DMS 273 (cell line): ENCODE measurements around the gene PVALB.

ENCODE experiments used
- DNase-seq: peaks from one replicate; lab custom pipeline; 2025; ENCODE audit not compliant: unreplicated experiment; lab: John Stamatoyannopoulos, UW

Gene PVALB

DNA sequence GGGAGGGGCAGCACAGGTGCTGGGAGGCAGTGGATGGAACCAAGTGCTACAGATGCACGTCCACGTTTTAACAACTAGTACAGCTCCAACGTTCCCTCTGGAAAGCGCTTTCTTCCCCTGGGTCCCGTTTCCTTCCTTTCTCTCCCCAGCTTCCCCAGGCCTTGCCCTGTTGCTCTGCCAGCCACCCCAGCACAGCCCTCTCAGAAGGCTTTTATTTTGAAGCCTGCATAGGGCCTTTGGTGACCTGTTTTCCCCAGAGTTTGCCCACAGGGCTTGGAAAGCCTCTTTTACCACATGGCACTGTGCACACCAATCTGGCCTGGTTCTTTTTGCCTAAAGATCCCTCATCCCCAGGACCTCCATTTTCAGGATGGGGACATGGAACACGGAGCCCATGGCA lies 30.1 kb upstream of the PVALB start:
- DNase-seq, result no peak

DNA sequence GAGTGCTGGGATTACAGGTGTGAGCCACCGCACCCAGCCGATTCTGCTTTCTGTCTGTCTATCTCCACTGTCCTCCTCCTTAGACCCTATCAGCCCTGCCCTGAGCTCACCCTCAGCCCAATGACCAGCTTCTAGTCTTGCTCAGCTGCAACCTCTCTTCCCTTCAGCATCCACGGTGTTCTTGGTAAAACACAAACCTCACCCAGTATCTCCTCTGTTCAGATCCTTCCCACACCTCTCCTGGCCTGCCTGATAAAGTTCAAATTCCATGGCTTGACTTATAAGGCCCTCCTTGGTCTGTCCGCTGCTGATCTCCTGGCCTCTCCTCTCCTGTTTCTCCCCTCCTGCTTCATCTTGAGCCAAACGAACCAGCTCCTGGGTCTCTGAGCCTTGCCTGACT lies 29.4 kb upstream of the PVALB start:
- DNase-seq, result no peak

DNA sequence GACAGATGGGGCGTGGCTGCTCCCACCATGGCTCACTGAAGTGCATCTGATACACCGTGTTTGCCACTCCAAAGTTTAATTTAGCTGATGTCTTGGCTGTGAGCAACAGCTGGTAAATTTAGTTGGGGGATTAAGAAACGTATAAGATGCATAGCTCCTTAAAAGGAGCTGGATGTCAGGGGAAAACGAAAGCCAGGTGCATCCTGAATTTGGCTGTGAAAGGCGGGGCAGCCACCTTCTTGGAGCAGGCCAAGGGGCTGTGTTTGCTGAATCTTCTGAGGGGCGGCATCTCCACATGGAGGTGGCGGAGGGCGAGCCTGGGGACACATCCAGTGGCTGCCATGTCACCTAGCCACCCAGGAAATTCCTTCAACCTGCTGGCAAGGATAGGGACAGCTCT lies 23.3 kb upstream of the PVALB start:
- no peak for DNase-seq

DNA sequence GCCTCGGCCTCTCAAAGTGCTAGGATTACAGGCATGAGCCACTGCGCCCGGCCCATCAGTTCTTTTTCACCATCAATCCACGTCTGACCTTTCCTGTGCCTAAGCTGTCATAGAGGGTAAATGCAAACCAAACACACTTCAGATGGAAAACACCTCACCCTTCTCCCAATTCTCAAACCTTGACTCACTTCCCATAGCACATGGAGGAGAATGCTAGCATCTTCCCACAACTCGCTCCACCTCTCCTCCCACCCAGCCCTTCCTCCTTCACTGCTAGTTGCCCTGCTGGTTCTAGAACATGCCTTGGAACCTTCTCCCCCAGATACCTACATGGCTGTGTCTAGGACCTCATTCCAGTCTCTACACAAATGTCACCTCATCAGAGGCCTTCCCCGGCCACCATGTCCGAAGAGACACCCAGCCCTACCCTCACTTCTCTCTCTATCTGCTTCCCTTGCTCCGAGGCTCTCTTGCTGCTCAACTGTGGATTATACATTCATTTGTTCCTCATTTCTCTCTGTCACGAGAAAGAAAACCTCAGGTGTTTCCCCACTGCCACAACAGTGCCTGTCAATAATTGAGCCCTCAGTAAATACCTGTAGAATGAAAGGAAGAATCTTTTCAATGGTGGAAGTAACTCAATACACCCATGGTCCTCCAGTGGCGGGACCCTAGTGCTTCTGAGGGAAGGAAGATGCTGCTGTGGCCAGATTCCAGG lies 22.7 kb upstream of the PVALB start:
- DNase-seq, result no peak

GRCh38 chr22:36838119-36839030 lies 21.5 kb upstream of the PVALB start:
- DNase-seq, result no peak

DNA sequence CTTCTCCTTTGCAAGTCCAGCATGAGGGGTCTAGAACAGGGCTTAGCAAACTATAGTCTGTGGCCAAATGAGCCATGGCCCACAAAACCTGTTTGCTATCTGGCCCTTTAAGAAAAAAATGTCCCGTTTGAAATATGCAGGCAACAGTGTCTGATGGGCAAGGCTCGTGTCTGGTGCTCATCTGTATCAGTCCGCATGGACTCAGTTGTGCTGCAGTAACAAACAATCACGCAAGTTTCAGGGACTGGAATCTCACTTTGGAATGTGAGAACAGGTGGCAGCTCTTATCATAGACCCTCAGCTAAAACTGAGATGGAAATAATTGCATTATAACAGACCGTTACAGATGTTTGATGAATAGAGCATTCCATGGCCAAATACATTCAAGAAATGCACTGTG lies 19.1 kb upstream of the PVALB start:
- no peak for DNase-seq

DNA sequence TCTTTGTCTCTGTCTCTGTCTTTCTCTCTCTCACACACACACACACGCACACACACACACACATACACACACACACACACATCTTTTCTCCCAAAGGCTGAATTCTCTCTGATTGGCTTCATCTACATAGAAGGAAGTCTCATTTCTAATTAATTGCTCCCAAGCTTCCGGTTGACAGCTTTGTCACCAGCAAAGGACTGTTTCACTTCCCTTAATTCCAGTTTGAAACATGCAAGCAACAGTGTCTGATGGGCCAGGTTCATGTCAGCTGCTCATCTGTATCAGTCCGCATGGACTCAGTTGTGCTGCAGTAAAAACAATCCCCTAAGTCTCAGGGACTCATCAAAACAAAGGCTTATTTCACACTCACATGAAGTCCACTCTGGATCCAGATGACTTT lies 16.2 kb upstream of the PVALB start:
- no peak for DNase-seq

DNA sequence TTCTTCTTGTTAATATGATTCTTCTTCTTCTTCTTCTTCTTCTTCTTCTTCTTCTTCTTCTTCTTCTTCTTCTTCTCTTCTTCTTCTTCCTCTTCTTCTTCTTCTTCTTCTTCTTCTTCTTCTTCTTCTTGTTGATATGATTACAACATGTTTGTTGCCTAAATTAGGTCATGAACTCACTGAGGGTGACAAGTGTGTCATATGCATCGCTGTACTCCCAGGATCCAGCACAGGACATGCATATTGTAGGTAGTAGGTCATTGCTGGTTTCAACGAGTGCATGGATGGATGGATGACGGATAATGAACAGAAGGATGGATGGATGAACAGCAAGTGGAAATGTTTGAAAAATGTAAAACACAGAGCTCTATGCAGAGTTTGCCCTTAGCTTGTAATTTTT lies 14.9 kb upstream of the PVALB start:
- DNase-seq, result no peak

GRCh38 chr22:36831206-36831605 lies 14.4 kb upstream of the PVALB start:
- no peak for DNase-seq

DNA sequence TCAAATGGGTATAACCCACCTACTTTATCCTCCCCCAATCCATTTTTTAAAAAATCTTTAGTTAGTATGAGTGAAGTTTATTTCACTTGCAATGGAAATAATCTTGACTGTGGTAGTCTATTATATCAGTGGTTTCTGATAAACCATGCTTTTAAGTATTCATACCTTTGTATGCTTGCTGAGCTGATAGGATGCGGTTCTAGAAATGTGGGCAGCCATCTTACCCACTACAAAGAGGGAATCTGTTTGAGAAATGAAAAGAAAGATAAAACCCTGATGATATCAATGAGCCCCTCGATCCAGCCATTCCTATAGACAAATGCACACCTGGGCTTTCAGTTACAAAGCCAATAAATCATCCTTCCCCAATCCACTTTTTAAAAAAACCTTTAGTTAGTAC lies 13.8 kb upstream of the PVALB start:
- DNase-seq, result no peak

GRCh38 chr22:36829370-36830002 lies 12.7 kb upstream of the PVALB start:
- DNase-seq, result no peak

DNA sequence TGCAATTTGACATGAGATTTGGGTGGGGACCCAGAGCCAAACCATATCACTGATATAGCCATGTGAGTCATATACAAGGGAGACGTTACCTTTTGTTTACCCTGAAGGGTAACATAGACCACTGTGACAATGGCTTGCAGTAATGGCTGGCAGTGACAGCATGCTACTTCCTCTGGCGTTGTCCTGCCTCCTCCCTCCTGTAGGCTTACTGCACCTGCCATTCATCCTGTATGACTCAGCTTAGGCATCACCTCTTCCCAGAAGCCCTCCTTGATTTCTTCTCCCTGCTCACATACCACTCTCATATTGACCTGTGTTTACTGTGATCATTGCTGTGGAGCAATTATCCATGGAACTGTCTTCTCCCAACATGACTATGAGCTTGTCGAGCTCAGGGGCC lies 12.0 kb upstream of the PVALB start:
- no peak for DNase-seq

DNA sequence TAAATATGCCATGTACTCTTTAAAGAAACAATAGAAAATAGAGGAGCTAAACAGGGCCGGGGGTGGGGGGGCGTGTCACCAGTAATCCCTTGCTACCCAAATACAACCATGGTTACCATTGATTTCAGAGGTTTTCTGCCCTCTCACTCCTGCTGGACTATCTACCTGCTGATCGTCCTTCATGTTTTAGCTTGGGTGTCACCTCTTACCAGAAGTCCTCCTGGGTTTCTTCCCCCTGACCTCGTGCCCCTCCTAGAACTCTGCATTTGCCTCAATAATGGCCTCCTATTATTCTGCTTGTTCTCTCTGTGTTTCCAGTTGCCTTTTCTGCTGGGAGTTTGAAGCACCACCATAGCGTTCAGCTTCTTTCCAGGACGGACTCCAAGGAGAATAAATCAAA lies 9.4 kb upstream of the PVALB start:
- no peak for DNase-seq

GRCh38 chr22:36824655-36825054 lies 7.8 kb upstream of the PVALB start:
- DNase-seq, result no peak

DNA sequence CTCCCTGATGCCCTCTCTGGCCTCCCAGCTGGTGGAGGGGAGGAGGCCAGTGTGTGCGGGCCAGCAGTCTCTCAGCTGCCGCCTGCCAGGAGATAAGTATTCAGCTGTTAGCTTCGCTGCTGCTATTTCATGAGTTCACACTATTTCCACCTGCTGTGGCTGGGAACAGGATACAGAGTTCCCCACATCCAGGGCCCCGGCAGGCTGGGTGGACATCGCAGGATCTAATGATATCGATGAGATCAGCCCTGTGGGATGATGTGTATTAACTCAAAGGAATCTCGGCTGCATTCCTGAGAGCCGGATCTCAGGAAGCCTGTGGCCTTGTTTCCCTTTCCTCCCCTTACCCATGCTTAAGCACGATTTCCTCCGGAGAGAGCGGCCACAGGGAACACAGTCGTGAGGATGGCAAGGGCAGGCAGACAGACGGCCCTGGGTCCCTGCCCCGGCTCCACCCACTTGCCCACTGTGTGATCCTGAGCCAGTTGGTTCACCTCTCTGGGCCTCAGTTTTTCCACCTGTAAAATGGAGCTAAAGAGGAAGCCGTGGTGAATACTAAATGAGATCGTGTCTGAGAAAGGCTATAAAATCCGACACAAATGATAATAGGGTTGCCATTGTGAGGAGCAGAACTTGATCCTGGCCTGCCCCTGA lies 6.5 kb upstream of the PVALB start:
- no peak for DNase-seq

- no peak for DNase-seq
These were observed 5.7 kb upstream of the PVALB start for GRCh38 chr22:36822581-36822980.

GRCh38 chr22:36819112-36819511 lies 2.3 kb upstream of the PVALB start:
- DNase-seq, result no peak

DNA sequence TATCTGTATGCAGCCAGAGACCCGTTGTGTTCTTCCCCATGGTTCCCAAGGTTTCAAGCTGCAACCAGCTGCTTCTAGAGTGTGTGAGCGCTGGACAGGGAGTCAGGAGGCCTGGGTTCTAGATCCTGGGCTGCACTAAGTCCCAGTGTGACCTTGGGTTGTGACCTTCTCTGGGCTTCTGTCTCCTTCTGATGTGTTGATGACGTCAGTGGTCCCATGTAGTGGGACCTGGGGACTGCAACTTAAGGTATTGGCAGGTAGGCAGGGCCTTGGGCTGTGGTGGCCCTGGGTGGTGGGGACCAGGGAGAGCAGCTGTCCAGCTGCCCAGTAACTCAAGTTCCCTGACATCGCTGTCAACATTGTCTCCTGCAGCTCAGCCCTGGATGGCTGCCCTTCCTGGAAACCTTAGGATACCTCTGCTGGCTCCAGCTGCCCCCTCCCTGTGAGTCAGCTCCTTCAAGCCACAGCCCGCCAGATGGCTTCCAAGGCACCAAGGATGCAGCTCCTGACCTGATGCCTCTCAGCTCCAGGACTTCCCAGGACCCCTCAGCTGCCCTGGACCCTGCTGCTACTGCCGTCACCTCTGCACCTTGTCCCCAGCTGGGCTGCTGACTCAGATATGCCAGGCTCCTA lies 1.3 kb upstream of the PVALB start:
- peak; percentile 41 for DNase-seq

DNA sequence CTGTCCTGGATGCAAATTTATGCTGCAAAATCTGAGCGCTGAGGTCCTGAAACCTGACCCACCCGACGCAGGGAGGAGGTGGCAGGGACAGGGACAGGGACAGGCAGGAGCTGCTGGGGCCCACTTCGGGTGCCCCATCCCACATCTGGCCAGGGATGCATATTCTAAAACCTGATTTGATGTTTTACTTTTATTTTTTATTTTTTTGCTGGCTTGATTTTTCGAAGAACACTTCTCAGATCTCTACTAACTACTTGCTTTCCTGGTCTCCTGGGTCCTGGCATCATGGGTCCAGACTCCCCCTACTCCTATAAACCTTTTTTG lies 652 bp upstream of the PVALB start:
- no peak for DNase-seq

DNA sequence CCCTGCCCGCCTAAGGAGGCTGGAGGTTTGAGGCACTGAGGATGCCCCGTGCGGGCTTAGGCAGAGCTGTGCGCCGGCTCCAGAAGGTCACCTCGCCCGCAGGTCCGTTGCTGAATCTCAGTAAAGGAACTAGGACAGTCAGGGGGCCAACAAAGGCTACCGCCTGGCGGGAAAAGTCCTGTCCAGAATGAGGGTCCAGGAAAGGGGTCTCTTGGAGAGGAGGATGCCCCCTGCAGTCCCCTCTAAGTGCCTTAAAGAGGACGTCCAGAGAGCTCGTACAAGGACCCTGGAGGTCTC lies 548 bp downstream of the PVALB start:
- DNase-seq, result no peak

- no peak for DNase-seq
These were observed 1.1 kb downstream of the PVALB start for GRCh38 chr22:36815558-36816338.
